Upper lobe of left lung (tissue), 4 donors: ENCODE measurements around the gene TAF9.

Source experiments
- EP300 ChIP-seq, 4 donors: sonication (generic); formaldehyde crosslinking; IDR thresholded peaks; one replicate each; pipeline ENCODE4 v1.5.1; 2017; ENCODE audit warnings: antibody characterized with exemption in 4 of 4, control low read depth in 2 of 4
- POLR2A ChIP-seq, 4 donors: fragments of 450-650 bp; IDR thresholded peaks; one replicate each; pipeline ENCODE4 v1.5.1; 2016 to 2017; ENCODE audit warnings: antibody characterized with exemption in 4 of 4, mild to moderate bottlenecking in 2 of 4
- POLR2AphosphoS5 ChIP-seq, 2 donors: sonication (generic); formaldehyde crosslinking; IDR thresholded peaks; one replicate each; pipeline ENCODE4 v1.5.1; 2017; ENCODE audit warnings: antibody characterized with exemption in 2 of 2
- TF ChIP-seq, protein P1 (sequence below), 6 experiments: fragments of 450-650 bp in 4 of 6; fragments of 200-600 bp in 2 of 6; sonication (generic) in 2 of 6; IDR thresholded peaks; one replicate each; pipeline ENCODE4 v1.5.1; 2016 to 2019; ENCODE audit warnings: antibody characterized with exemption in 6 of 6

DNA sequence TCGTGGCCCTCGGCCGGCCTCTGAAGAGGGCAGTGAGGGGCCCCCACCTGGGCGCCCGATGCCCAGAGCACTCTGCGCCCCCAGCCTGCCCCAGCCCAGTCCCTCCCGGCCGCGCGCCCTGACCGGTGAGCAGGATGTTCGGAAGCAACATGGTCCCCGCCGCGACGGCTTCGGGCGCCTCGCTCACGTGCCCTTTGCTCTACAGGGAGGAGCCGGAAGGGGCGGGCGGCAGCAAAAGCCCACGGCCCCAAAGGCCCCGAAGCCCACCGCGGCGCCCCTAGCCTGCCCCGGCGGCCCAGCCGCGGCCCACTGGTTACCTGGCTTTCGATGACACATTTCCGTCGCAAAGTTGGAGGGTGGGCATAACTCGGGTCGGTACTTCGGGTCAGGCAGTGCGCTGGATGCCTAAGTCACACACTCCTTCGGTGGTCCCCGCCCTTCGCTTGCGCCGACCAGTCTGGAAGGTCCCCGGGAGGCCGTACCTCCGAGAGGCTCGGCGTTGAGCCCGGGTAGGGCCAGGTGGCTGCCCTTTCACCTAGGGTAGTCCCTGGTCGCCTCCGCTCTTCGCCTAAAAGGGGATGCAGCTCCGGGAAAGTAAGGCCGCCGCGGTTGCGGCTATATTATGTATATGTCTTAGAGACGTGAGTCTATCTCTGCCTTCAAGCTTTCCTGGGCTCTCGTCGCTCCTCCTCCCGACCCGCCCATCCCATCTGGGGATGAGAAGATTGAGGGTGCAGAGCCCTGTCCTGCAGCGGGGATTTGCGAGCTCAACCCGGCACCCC lies at the start of gene TAF9, which contains the start of the genes AK6 and RAD17:
- TF ChIP-seq POLR2A (IDR thresholded peaks at IDR 0.05) (peak; percentile 6 to 87 (median 76)), POLR2AphosphoS5 (IDR thresholded peaks at IDR 0.05) (peak; percentile 72 to 87), EP300 (IDR thresholded peaks at IDR 0.05) (no peak)
- TF ChIP-seq, protein P1, sequence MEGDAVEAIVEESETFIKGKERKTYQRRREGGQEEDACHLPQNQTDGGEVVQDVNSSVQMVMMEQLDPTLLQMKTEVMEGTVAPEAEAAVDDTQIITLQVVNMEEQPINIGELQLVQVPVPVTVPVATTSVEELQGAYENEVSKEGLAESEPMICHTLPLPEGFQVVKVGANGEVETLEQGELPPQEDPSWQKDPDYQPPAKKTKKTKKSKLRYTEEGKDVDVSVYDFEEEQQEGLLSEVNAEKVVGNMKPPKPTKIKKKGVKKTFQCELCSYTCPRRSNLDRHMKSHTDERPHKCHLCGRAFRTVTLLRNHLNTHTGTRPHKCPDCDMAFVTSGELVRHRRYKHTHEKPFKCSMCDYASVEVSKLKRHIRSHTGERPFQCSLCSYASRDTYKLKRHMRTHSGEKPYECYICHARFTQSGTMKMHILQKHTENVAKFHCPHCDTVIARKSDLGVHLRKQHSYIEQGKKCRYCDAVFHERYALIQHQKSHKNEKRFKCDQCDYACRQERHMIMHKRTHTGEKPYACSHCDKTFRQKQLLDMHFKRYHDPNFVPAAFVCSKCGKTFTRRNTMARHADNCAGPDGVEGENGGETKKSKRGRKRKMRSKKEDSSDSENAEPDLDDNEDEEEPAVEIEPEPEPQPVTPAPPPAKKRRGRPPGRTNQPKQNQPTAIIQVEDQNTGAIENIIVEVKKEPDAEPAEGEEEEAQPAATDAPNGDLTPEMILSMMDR (IDR thresholded peaks at IDR 0.05): peak in 3 of 6 experiments; percentile 21 to 34 (median 26)
